ENCODE measurements around the gene STPG2.

STPG2 gene

GRCh38 chr4:97720869-97721432, 422.3 kb downstream of the STPG2 start:
- Histone ChIP-seq H3K4me3 (ENCODE audit: extremely low read depth, insufficient read depth, low read length, poor library complexity, severe bottlenecking) (no peak overlapping the region), H3K27ac (ENCODE audit: low read depth, low read length, severe bottlenecking) (no peak overlapping the region), H3K36me3 (ENCODE audit: control insufficient read depth, insufficient read depth, low read length) (no peaks in the 10 kb centered on the region), H3K9me3 (ENCODE audit: control insufficient read depth, low read length) (no peaks in the 10 kb centered on the region), H3K4me1 (ENCODE audit: control insufficient read depth, insufficient read depth, low read length, poor library complexity, severe bottlenecking) (no peaks in the 10 kb centered on the region)
- 65% methylated on average over 2 of the region's 4 CpGs; no CpG with 5 or more reads in 1 of the 2 experiments for WGBS, 2 experiments (ENCODE audit: insufficient coverage in 2 of 2)

DNA sequence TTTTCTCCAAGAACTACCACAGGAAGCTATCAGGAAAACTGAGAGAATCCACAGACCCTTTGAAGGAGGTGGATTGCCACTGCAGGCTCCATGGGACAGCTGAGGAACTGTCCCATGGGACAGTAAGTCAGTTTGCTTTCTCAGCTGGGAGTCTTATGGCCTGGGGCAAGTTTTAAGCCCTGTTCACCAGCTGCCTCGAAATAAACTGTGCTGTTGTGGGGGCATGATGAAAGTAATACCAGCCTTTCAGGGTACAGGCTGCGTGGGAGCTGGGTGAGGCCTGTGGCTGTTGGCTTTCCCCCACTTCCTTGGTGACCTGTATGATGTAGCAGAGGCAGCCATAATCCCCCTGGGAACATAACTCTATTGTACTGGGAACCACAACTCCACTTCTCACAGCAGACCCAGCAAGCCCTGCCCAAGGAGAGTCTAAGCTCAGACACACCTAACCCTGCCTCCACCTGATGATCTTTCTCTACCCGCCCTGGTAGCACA, 452.1 kb downstream of the STPG2 start:
- 83 to 89% methylated on average over 2 to 3 of the region's 3 CpGs for WGBS, 2 experiments (ENCODE audit: insufficient coverage in 2 of 2)
- Histone ChIP-seq H3K36me3 (ENCODE audit: control insufficient read depth, insufficient read depth, low read length) (no peaks in the 10 kb centered on the region), H3K9me3 (ENCODE audit: control insufficient read depth, low read length) (no peaks in the 10 kb centered on the region), H3K4me3 (ENCODE audit: extremely low read depth, insufficient read depth, low read length, poor library complexity, severe bottlenecking) (no peak overlapping the region), H3K27ac (ENCODE audit: low read depth, low read length, severe bottlenecking) (no peak overlapping the region), H3K4me1 (ENCODE audit: control insufficient read depth, insufficient read depth, low read length, poor library complexity, severe bottlenecking) (no peaks in the 10 kb centered on the region)

GRCh38 chr4:97670703-97671269, 472.5 kb downstream of the STPG2 start:
- Histone ChIP-seq H3K27ac (ENCODE audit: low read depth, low read length, severe bottlenecking) (no peak overlapping the region), H3K4me3 (ENCODE audit: extremely low read depth, insufficient read depth, low read length, poor library complexity, severe bottlenecking) (no peak overlapping the region), H3K4me1 (ENCODE audit: control insufficient read depth, insufficient read depth, low read length, poor library complexity, severe bottlenecking) (no peaks in the 10 kb centered on the region), H3K9me3 (ENCODE audit: control insufficient read depth, low read length) (no peaks in the 10 kb centered on the region), H3K36me3 (ENCODE audit: control insufficient read depth, insufficient read depth, low read length) (no peaks in the 10 kb centered on the region)
- no CpG with 5 or more reads among the region's 1 CpG for WGBS, 2 experiments (ENCODE audit: insufficient coverage in 2 of 2)

DNA sequence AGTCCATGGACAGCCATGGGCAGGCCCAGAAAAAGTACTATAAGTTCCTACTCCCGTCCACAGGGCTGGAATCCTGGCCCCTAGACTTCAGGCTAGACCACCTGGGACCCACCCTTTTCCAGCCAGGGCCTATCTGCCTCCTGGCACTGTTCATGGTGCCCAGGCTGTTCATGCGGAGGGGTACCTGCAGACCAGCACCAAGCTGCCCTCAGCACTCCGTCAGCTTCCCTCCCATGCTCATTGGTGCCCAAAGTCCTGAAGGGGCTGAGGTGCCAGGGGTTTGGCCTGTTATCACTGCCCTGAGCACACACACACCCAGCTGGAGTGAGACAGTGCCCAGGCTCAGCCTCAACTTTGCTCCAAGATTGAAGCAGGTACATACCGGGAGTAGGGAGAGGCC, 477.7 kb downstream of the STPG2 start:
- Histone ChIP-seq H3K27ac (ENCODE audit: low read depth, low read length, severe bottlenecking) (no peak overlapping the region), H3K36me3 (ENCODE audit: control insufficient read depth, insufficient read depth, low read length) (no peaks in the 10 kb centered on the region), H3K9me3 (ENCODE audit: control insufficient read depth, low read length) (no peaks in the 10 kb centered on the region), H3K4me1 (ENCODE audit: control insufficient read depth, insufficient read depth, low read length, poor library complexity, severe bottlenecking) (no peaks in the 10 kb centered on the region), H3K4me3 (ENCODE audit: extremely low read depth, insufficient read depth, low read length, poor library complexity, severe bottlenecking) (no peak overlapping the region)
- WGBS, 2 experiments (ENCODE audit: insufficient coverage in 2 of 2): 85 to 100% methylated on average over 2 to 4 of the region's 4 CpGs

GRCh38 chr4:97664741-97665140, 478.5 kb downstream of the STPG2 start:
- 72 to 87% methylated on average over 4 to 5 of the region's 5 CpGs for WGBS, 2 experiments (ENCODE audit: insufficient coverage in 2 of 2)
- no peaks in the 10 kb centered on the region for H3K4me1 ChIP-seq (ENCODE audit: control insufficient read depth, insufficient read depth, low read length, poor library complexity, severe bottlenecking)
- H3K27ac ChIP-seq (ENCODE audit: low read depth, low read length, severe bottlenecking): no peak overlapping the region
- H3K36me3 ChIP-seq (ENCODE audit: control insufficient read depth, insufficient read depth, low read length): no peaks in the 10 kb centered on the region
- no peaks in the 10 kb centered on the region for H3K9me3 ChIP-seq (ENCODE audit: control insufficient read depth, low read length)
- H3K4me3 ChIP-seq (ENCODE audit: extremely low read depth, insufficient read depth, low read length, poor library complexity, severe bottlenecking): no peak overlapping the region

- no peak overlapping the region for H3K4me3 ChIP-seq (ENCODE audit: extremely low read depth, insufficient read depth, low read length, poor library complexity, severe bottlenecking)
- 61 to 67% methylated on average over 1 to 2 of the region's 2 CpGs for WGBS, 2 experiments (ENCODE audit: insufficient coverage in 2 of 2)
- no peaks in the 10 kb centered on the region for H3K4me1 ChIP-seq (ENCODE audit: control insufficient read depth, insufficient read depth, low read length, poor library complexity, severe bottlenecking)
- H3K27ac ChIP-seq (ENCODE audit: low read depth, low read length, severe bottlenecking): no peak overlapping the region
- H3K36me3 ChIP-seq (ENCODE audit: control insufficient read depth, insufficient read depth, low read length): no peaks in the 10 kb centered on the region
- no peaks in the 10 kb centered on the region for H3K9me3 ChIP-seq (ENCODE audit: control insufficient read depth, low read length)
These were observed 481.1 kb downstream of the STPG2 start for GRCh38 chr4:97662133-97662532.

GRCh38 chr4:97656044-97656720, 487.1 kb downstream of the STPG2 start:
- WGBS, 2 experiments (ENCODE audit: insufficient coverage in 2 of 2): 80% methylated on average over 1 of the region's 3 CpGs; no CpG with 5 or more reads in 1 of the 2 experiments
- H3K27ac ChIP-seq (ENCODE audit: low read depth, low read length, severe bottlenecking): no peak overlapping the region

DNA sequence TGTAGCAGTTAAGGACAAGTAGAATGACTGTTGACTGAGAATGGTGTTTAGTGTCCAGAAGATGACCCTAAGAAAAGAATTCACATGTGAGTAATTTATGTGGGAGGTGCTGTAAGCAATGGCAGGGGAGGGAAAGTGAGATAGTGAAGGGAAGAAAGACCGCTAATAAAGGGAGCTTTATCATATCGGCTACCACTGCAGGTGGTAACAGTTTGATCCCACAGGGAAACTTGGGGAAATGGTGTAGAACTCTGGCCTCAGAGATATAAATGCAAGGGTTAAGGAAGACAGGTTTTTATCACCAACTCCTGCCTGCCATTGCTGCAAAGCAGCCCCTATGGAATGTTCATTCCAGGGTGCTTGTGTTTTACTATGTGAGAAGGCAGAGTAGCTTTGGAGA, 489.6 kb downstream of the STPG2 start:
- WGBS, 2 experiments (ENCODE audit: insufficient coverage in 2 of 2): 62 to 79% methylated on average over 2 of the region's 2 CpGs
- H3K4me1 ChIP-seq (ENCODE audit: control insufficient read depth, insufficient read depth, low read length, poor library complexity, severe bottlenecking): no peaks in the 10 kb centered on the region
- H3K27ac ChIP-seq (ENCODE audit: low read depth, low read length, severe bottlenecking): no peak overlapping the region
- H3K9me3 ChIP-seq (ENCODE audit: control insufficient read depth, low read length): no peaks in the 10 kb centered on the region
- no peaks in the 10 kb centered on the region for H3K36me3 ChIP-seq (ENCODE audit: control insufficient read depth, insufficient read depth, low read length)
- H3K4me3 ChIP-seq (ENCODE audit: extremely low read depth, insufficient read depth, low read length, poor library complexity, severe bottlenecking): no peak overlapping the region

More at GRCh38 chr4:97656044-97656720, 487.1 kb downstream of the STPG2 start:
- Histone ChIP-seq H3K9me3 (ENCODE audit: control insufficient read depth, low read length) (no peaks in the 10 kb centered on the region), H3K4me1 (ENCODE audit: control insufficient read depth, insufficient read depth, low read length, poor library complexity, severe bottlenecking) (no peaks in the 10 kb centered on the region), H3K4me3 (ENCODE audit: extremely low read depth, insufficient read depth, low read length, poor library complexity, severe bottlenecking) (no peak overlapping the region), H3K36me3 (ENCODE audit: control insufficient read depth, insufficient read depth, low read length) (no peaks in the 10 kb centered on the region)

DNA sequence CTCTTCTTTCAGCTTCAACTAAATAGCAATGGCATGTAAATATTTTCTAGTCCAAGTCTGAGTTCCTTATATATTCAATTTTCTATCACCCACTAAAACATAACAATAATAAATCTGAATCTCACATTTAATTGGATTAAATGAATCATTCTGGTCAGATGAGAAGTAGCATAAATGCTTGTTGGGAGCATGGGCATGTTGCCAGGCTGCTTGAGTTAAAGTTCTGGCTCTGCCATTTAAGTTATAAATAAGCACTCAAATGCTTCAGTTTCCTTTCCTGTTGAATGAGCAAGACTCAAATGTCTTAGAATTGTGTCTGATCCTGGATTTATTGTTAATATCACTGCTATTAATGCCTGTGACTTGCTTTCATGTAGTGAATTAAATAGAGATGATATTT, 496.3 kb downstream of the STPG2 start:
- Histone ChIP-seq H3K27ac (ENCODE audit: low read depth, low read length, severe bottlenecking) (no peak overlapping the region), H3K36me3 (ENCODE audit: control insufficient read depth, insufficient read depth, low read length) (no peaks in the 10 kb centered on the region), H3K4me3 (ENCODE audit: extremely low read depth, insufficient read depth, low read length, poor library complexity, severe bottlenecking) (no peak overlapping the region), H3K9me3 (ENCODE audit: control insufficient read depth, low read length) (no peaks in the 10 kb centered on the region), H3K4me1 (ENCODE audit: control insufficient read depth, insufficient read depth, low read length, poor library complexity, severe bottlenecking) (no peaks in the 10 kb centered on the region)

DNA sequence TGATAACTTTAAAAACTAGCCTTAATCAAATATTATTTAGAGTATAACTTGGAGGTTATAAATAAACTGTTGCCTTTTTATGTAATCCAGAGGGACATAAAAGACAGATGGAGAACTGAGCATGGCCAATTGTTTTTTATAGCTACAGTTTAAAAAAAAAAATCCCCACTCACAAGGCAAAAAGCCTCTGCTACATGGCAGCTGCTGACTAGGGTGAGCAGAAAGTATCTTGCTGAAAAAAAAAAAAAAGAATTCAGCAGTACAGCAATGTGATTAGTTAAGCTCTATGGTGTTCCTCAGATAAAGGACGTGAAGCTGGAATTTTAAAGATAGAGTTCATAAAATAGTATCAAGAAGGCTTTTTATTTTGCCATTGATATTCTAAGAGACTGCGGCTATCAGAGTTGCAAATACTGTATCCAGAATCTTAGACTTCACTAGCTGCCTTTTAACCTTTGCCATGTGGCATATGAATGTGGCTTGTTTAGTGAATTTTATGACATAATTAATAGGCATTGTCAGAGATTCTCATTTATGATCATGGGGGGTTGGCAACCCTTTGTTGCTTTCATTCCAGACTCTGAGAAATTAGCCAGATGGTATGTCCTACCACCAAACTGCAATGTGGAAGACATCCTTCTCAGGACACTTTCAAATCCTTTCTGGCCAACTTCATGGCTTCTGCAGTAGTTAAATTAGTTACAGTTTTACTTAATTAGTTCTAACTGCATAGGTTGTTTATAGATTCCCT, 498.0 kb downstream of the STPG2 start:
- Histone ChIP-seq H3K4me3 (ENCODE audit: extremely low read depth, insufficient read depth, low read length, poor library complexity, severe bottlenecking) (no peak overlapping the region), H3K27ac (ENCODE audit: low read depth, low read length, severe bottlenecking) (no peak overlapping the region), H3K4me1 (ENCODE audit: control insufficient read depth, insufficient read depth, low read length, poor library complexity, severe bottlenecking) (no peaks in the 10 kb centered on the region), H3K36me3 (ENCODE audit: control insufficient read depth, insufficient read depth, low read length) (no peaks in the 10 kb centered on the region), H3K9me3 (ENCODE audit: control insufficient read depth, low read length) (no peaks in the 10 kb centered on the region)
- 75 to 100% methylated on average over 1 to 2 of the region's 2 CpGs for WGBS, 2 experiments (ENCODE audit: insufficient coverage in 2 of 2)

Measured in mesodermal cell (in vitro differentiated cells).